Measurements from ENCODE around the gene SNAP47.
A peak's percentile ranks its signal among the peaks of the same experiment; 100 is the strongest.

Gene SNAP47

GRCh38 chr1:227733309-227733705, 1.9 kb upstream of the SNAP47 start:
- H4K20me1 ChIP-seq (ENCODE audit: control insufficient read depth, insufficient read depth, low read depth, low read length), result peaks cover 6% of the 10 kb centered on the region; the same call in 1 of the 2 replicates
- no peaks in the 10 kb centered on the region for H3K9me3 ChIP-seq (ENCODE audit: control insufficient read depth, insufficient read depth, low read length)
- peaks cover 21% of the 10 kb centered on the region for H3K4me1 ChIP-seq (ENCODE audit: control insufficient read depth, low read length)
- no peaks in the 10 kb centered on the region for H3K9me2 ChIP-seq (replicated peaks; ENCODE audit: control insufficient read depth, low read length)
- H3K4me2 ChIP-seq (ENCODE audit: low read length), result peak overlapping the region; percentile 96
- H3K27ac ChIP-seq (ENCODE audit: low read depth, low read length), result no peak overlapping the region
- H3K79me2 ChIP-seq (ENCODE audit: control insufficient read depth, low read length), result peaks cover 55% of the 10 kb centered on the region
- peak overlapping the region; percentile 98; the same call in 1 of the 2 replicates for H3K4me3 ChIP-seq (ENCODE audit: low read length)
- peaks cover 39% of the 10 kb centered on the region for H3K36me3 ChIP-seq (ENCODE audit: control insufficient read depth, low read length)
- no peaks in the 10 kb centered on the region for H3K27me3 ChIP-seq (ENCODE audit: control insufficient read depth, low read length)
- H3F3A ChIP-seq (ENCODE audit: control insufficient read depth, insufficient read depth), result peaks cover 3% of the 10 kb centered on the region
- TF ChIP-seq CTCF (IDR thresholded peaks at IDR 0.05; ENCODE audit: low read depth, low read length, poor library complexity, severe bottlenecking) (no peak), EZH2phosphoT487 (IDR thresholded peaks at IDR 0.05; ENCODE audit: borderline replicate concordance, low read length) (no peak)

GRCh38 chr1:227733751-227734545, 1.3 kb upstream of the SNAP47 start:
- peak overlapping the region; percentile 96 for H3K4me2 ChIP-seq (ENCODE audit: low read length)
- H3K27me3 ChIP-seq (ENCODE audit: control insufficient read depth, low read length), result no peaks in the 10 kb centered on the region
- H3F3A ChIP-seq (ENCODE audit: control insufficient read depth, insufficient read depth), result peaks cover 3% of the 10 kb centered on the region
- no peak overlapping the region for H3K27ac ChIP-seq (ENCODE audit: low read depth, low read length)
- TF ChIP-seq EZH2phosphoT487 (IDR thresholded peaks at IDR 0.05; ENCODE audit: borderline replicate concordance, low read length), result no peak
- no peak for TF ChIP-seq CTCF (IDR thresholded peaks at IDR 0.05; ENCODE audit: low read depth, low read length, poor library complexity, severe bottlenecking)
- H4K20me1 ChIP-seq (ENCODE audit: control insufficient read depth, insufficient read depth, low read depth, low read length), result peaks cover 9% of the 10 kb centered on the region; the same call in 1 of the 2 replicates
- peaks cover 16% of the 10 kb centered on the region for H3K4me1 ChIP-seq (ENCODE audit: control insufficient read depth, low read length)
- peaks cover 39% of the 10 kb centered on the region for H3K36me3 ChIP-seq (ENCODE audit: control insufficient read depth, low read length)
- no peaks in the 10 kb centered on the region for H3K9me3 ChIP-seq (ENCODE audit: control insufficient read depth, insufficient read depth, low read length)
- peaks cover 61% of the 10 kb centered on the region for H3K79me2 ChIP-seq (ENCODE audit: control insufficient read depth, low read length)
- no peaks in the 10 kb centered on the region for H3K9me2 ChIP-seq (replicated peaks; ENCODE audit: control insufficient read depth, low read length)
- peak overlapping the region; percentile 98 for H3K4me3 ChIP-seq (ENCODE audit: low read length)

GRCh38 chr1:227734546-227734855, 734 bp upstream of the SNAP47 start:
- H3K27ac ChIP-seq (ENCODE audit: low read depth, low read length), result peak overlapping the region; percentile 30
- peaks cover 12% of the 10 kb centered on the region; the same call in 1 of the 2 replicates for H4K20me1 ChIP-seq (ENCODE audit: control insufficient read depth, insufficient read depth, low read depth, low read length)
- peak overlapping the region; percentile 98 for H3K4me3 ChIP-seq (ENCODE audit: low read length)
- peaks cover 39% of the 10 kb centered on the region for H3K36me3 ChIP-seq (ENCODE audit: control insufficient read depth, low read length)
- no peaks in the 10 kb centered on the region for H3K9me3 ChIP-seq (ENCODE audit: control insufficient read depth, insufficient read depth, low read length)
- no peaks in the 10 kb centered on the region for H3K27me3 ChIP-seq (ENCODE audit: control insufficient read depth, low read length)
- H3K4me2 ChIP-seq (ENCODE audit: low read length), result peak overlapping the region; percentile 96
- H3K79me2 ChIP-seq (ENCODE audit: control insufficient read depth, low read length), result peaks cover 67% of the 10 kb centered on the region
- no peaks in the 10 kb centered on the region for H3K9me2 ChIP-seq (replicated peaks; ENCODE audit: control insufficient read depth, low read length)
- H3F3A ChIP-seq (ENCODE audit: control insufficient read depth, insufficient read depth), result peaks cover 3% of the 10 kb centered on the region
- H3K4me1 ChIP-seq (ENCODE audit: control insufficient read depth, low read length), result peaks cover 16% of the 10 kb centered on the region
- TF ChIP-seq CTCF (IDR thresholded peaks at IDR 0.05; ENCODE audit: low read depth, low read length, poor library complexity, severe bottlenecking) (no peak), EZH2phosphoT487 (IDR thresholded peaks at IDR 0.05; ENCODE audit: borderline replicate concordance, low read length) (no peak)
